Stimulated activated CD4-positive, alpha-beta T cell treated with anti-CD3 and anti-CD28 coated beads, Interleukin-12 subunit alpha, Interleukin-12 subunit beta, amount 100 ng/mL, for 24 hours (primary cell): ENCODE results near the gene SFRP4.

ENCODE experiments used
- DNase-seq, 2 experiments: peaks; one replicate each; pipeline ENCODE4 v3.0.0-alpha.2; 2020; ENCODE audit warnings: low read depth in 2 of 2

The SFRP4 gene

GRCh38 chr7:37924491-37925041 is 7.9 kb upstream of the SFRP4 start:
- no peak for DNase-seq

GRCh38 chr7:37923996-37924395 is 7.4 kb upstream of the SFRP4 start:
- no peak for DNase-seq

- DNase-seq: no peak
Measured at GRCh38 chr7:37921876-37922275, 5.3 kb upstream of the SFRP4 start.

- DNase-seq: no peak
Measured at GRCh38 chr7:37920849-37921805, 4.5 kb upstream of the SFRP4 start.

GRCh38 chr7:37920305-37920848 is 3.8 kb upstream of the SFRP4 start, which contains the start of gene EPDR1:
Gene EPDR1 (plus strand): TSS chr7:37920640. CDS start chr7:37920940, 300 bp downstream.
- peak in 1 of 2 experiments; percentile 12 for DNase-seq

GRCh38 chr7:37918526-37918925 is 1.9 kb upstream of the SFRP4 start:
- DNase-seq: no peak

GRCh38 chr7:37916017-37916672 is 472 bp downstream of the SFRP4 start:
- no peak for DNase-seq

- DNase-seq: no peak
Measured at GRCh38 chr7:37915438-37915837, 1.2 kb downstream of the SFRP4 start.

GRCh38 chr7:37912756-37913155 is 3.9 kb downstream of the SFRP4 start:
- no peak for DNase-seq

GRCh38 chr7:37908221-37908788 is 8.3 kb downstream of the SFRP4 start:
- DNase-seq: no peak

- no peak for DNase-seq
Measured at GRCh38 chr7:37901890-37902524, 14.6 kb downstream of the SFRP4 start.

- no peak for DNase-seq
Measured at GRCh38 chr7:37901236-37901827, 15.3 kb downstream of the SFRP4 start.

- no peak for DNase-seq
Measured at GRCh38 chr7:37899712-37900247, 16.8 kb downstream of the SFRP4 start.

GRCh38 chr7:37894671-37895070 is 21.9 kb downstream of the SFRP4 start:
- no peak for DNase-seq

- no peak for DNase-seq
Measured at GRCh38 chr7:37893359-37893758, 23.3 kb downstream of the SFRP4 start.

- no peak for DNase-seq
Measured at GRCh38 chr7:37882086-37882485, 34.5 kb downstream of the SFRP4 start.
